SU-DHL-6 (cell line): ENCODE measurements around the gene PLXDC2.

ENCODE experiments used
- CTCF ChIP-seq: fragments of 200-600 bp; sonication (generic); IDR thresholded peaks from one replicate; pipeline ENCODE4 v1.5.1; 2017; ENCODE audit warnings: antibody characterized with exemption, mild to moderate bottlenecking, low read length, moderate library complexity; ENCODE audit not compliant: insufficient read depth, poor library complexity, severe bottlenecking
- EZH2phosphoT487 ChIP-seq: fragments of 200-600 bp; sonication (generic), shearing (Covaris generic); conservative IDR thresholded peaks from 2 replicates; pipeline ENCODE4 v1.6.1; 2018; ENCODE audit warnings: mild to moderate bottlenecking, antibody characterized with exemption, low read length, moderate library complexity, mixed read lengths

GRCh38 chr10:20195076-20195475 is 378.8 kb downstream of the PLXDC2 start:
- no peak for TF ChIP-seq CTCF
- TF ChIP-seq EZH2phosphoT487 = no peak
